HUES48 (cell line): ENCODE data around the gene AMZ1.

Experiments
- H3K27ac ChIP-seq: one replicate; pipeline ENCODE4 v1.7.0; 2013; ENCODE audit warnings: low read depth, low read length, inconsistent platforms
- H3K27me3 ChIP-seq: 2 replicates; pipeline ENCODE4 v1.6.1; 2013; ENCODE audit warnings: mild to moderate bottlenecking, low read length; ENCODE audit not compliant: control insufficient read depth, insufficient read depth
- H3K36me3 ChIP-seq: 2 replicates; pipeline ENCODE4 v1.6.1; 2013; ENCODE audit warnings: low read length; ENCODE audit not compliant: control insufficient read depth, insufficient read depth
- H3K4me1 ChIP-seq: 2 replicates; pipeline ENCODE4 v1.6.1; 2013; ENCODE audit warnings: mild to moderate bottlenecking, low read length; ENCODE audit not compliant: control insufficient read depth, insufficient read depth
- H3K4me3 ChIP-seq: 2 replicates; pipeline ENCODE4 v1.5.1; 2013; ENCODE audit warnings: mild to moderate bottlenecking, low read depth, low read length
- H3K9ac ChIP-seq: 2 replicates; pipeline ENCODE4 v1.6.1; 2013; ENCODE audit warnings: mild to moderate bottlenecking, low read depth, low read length, moderate library complexity
- H3K9me3 ChIP-seq: 2 replicates; pipeline ENCODE4 v1.6.1; 2013; ENCODE audit warnings: low read length; ENCODE audit not compliant: control insufficient read depth, insufficient read depth

Gene AMZ1

DNA sequence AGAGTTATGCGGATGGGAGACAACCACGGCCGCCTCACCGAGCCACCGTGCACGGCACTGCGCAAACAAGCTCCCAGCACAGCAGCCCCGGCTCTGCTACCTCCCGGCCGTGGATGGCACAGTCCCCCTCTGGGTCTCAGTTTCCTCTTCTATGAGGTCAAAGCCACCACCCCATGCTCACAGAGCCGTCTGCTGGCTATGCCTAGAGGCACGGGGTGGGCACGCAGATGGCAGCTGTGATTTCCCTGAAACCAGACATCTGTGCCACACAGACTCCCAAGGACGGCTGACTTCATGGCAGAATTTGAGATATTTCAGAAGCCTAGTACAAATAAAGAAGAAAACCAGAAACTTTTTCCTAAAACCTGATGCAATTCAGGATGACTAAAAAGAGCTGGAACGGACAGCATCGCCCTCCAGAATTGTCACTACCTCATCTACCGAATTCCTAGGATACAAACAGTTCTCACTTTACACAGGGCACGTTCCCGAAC is 73.2 kb downstream of the AMZ1 start:
- H3K9ac ChIP-seq = no peak overlapping the region
- no peak overlapping the region for H3K27ac ChIP-seq
- H3K4me3 ChIP-seq = no peak overlapping the region
- peaks cover 13% of the 10 kb centered on the region; the same call in 1 of the 2 replicates for H3K4me1 ChIP-seq
- H3K27me3 ChIP-seq = no peaks in the 10 kb centered on the region
- H3K9me3 ChIP-seq = no peaks in the 10 kb centered on the region
- peaks cover 9% of the 10 kb centered on the region for H3K36me3 ChIP-seq

DNA sequence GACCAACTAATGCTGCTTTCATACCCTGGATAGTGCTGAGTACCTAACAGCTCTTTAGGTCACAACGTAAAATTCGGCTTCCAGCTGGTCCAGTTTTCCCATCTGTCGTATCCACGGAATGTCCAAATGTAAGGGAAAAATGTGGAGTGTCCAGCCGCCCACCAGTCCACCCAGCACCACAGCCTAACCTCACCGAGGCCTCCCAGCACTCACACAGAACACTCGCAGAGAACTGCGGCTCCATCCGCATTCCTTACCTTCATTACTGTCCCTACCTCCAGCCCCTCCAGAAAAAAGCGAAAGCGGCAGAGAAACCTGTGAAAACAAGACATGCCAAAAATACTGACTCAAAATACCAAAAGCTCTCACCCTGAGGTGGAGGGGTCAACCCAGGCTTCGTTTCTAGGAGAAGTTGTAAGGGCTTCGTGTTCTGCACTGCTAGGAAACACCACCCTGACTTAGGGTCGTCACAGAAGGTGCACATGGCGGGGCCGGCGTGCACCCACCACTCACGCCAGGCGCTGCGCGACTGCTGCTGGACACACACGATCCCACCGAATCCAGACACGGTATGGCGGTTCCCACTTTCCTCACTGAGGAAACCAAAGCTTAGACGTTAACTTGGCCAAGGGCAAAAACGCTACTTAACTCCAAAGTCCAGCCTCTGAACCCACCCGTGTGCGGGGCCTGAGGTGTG is 73.9 kb downstream of the AMZ1 start:
- Histone ChIP-seq H3K36me3 (peaks cover 4% of the 10 kb centered on the region; the same call in 1 of the 2 replicates), H3K9ac (no peak overlapping the region), H3K27ac (no peak overlapping the region), H3K9me3 (no peaks in the 10 kb centered on the region), H3K4me3 (no peak overlapping the region), H3K4me1 (peaks cover 13% of the 10 kb centered on the region; the same call in 1 of the 2 replicates), H3K27me3 (no peaks in the 10 kb centered on the region)

DNA sequence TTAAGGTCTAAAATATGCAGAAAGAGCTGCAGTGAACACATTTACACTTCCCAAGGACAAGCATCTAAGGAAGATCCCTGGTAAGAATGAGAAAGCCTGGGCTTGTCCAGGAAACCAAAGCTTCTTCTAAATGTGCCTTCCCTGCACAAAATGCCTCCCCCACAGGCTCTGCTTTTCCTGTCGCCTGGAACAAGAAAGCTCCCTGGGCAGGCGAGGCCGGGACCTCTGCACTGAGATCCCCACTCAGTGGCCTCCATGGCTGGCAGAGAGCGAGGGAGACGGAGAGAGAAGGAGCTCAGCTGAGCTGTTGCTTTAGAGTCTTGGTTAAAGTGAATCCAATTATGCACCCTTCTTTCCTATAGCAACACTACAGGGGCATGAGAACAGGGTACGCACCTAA is 75.6 kb downstream of the AMZ1 start:
- H3K27ac ChIP-seq = no peak overlapping the region
- H3K27me3 ChIP-seq = no peaks in the 10 kb centered on the region
- peaks cover 4% of the 10 kb centered on the region; the same call in 1 of the 2 replicates for H3K4me1 ChIP-seq
- H3K9ac ChIP-seq = no peak overlapping the region
- H3K9me3 ChIP-seq = no peaks in the 10 kb centered on the region
- peaks cover 4% of the 10 kb centered on the region; the same call in 1 of the 2 replicates for H3K36me3 ChIP-seq
- no peak overlapping the region for H3K4me3 ChIP-seq

DNA sequence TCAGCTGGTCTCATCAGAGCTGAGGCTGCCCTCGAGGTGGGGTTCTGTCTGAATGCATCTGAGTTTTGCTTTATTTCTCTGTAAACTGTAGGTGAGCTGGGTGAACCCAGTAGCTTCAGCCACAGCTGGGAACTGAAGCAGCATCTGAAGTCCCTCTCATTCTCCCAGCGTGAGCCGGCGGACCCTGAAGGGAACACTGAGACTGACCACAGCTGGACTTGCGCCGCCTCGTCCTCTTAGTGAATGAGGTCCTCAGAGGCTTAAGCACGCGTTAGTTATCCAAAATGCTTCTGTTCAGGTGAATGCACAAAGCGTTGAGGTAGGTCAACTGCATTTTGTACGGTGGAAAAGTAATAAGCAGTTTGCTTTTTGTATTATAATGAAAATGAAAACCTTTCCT is 76.6 kb downstream of the AMZ1 start:
- Histone ChIP-seq H3K9me3 (no peaks in the 10 kb centered on the region), H3K9ac (no peak overlapping the region), H3K4me1 (peaks cover 4% of the 10 kb centered on the region; the same call in 1 of the 2 replicates), H3K27ac (no peak overlapping the region), H3K36me3 (peaks cover 4% of the 10 kb centered on the region; the same call in 1 of the 2 replicates), H3K27me3 (no peaks in the 10 kb centered on the region), H3K4me3 (no peak overlapping the region)
